ENCODE data around the gene TSPAN11. TPM values are rescaled to one million over a fixed set of nuclear protein-coding genes. Genes with fewer than 3 reads are reported as not detected.

TSPAN11 gene
- total and polyA plus RNA-seq, 10 donors = 0.26 to 4.1 (median 1.4) TPM

DNA sequence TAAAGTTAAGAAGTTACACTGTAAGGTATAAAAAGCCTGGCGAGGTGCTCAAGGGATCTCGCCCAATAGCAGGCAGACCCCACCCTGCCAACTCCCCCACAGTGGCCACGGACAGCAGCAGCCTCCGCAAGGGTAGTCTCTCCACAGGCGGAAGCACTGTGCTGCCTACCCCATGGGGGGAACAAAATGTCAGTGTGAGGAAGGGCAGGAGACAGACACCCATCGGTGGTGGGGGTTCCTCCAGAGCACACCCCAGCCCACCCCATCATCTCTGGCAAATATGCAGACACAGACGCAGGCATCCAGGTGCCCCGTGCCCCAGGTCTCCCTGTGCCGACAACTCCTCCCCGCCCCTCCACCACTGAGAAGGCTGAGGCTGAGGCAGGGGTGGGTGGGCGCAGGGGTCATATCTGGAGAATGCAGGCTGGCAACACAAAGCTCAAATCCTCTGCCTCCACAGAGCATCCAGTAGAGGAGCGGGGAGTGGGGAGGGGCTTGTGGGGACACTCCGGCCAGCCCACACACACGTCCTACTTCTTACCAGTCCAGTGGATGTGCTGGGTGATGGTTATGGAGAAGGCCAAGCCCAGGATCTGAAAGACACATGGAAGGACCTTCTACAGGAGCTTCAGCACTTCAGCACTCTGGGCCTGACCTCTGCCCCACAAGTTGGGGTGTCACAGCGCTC, 78.9 kb downstream of the TSPAN11 start:
- H3K27ac ChIP-seq = peak overlapping the region in 7 of 8 donors; percentile 41 to 85 (median 71)
- H3K4me1 ChIP-seq = peaks cover 0 to 29% (median 0%) of the 10 kb centered on the region in 6 donors
- H3K4me3 ChIP-seq = peak overlapping the region; percentile 12 to 66 (median 22)
- H3K9me3 ChIP-seq = no peaks in the 10 kb centered on the region
- WGBS, 5 donors = 75 to 90% (median 83%) methylated on average over 11 to 15 of the region's 15 CpGs
- intact Hi-C loops (cut with DNase I; ENCODE audit: low total_unique reads) = no loop called here
- H3K36me3 ChIP-seq = no peaks in the 10 kb centered on the region
- H3K27me3 ChIP-seq (replicated peaks in 1 of 7) = no peaks in the 10 kb centered on the region
- DNase-seq = peak; percentile 70
- no peak for TF ChIP-seq POLR2A (IDR thresholded peaks at IDR 0.05)
- TF ChIP-seq, protein P1, sequence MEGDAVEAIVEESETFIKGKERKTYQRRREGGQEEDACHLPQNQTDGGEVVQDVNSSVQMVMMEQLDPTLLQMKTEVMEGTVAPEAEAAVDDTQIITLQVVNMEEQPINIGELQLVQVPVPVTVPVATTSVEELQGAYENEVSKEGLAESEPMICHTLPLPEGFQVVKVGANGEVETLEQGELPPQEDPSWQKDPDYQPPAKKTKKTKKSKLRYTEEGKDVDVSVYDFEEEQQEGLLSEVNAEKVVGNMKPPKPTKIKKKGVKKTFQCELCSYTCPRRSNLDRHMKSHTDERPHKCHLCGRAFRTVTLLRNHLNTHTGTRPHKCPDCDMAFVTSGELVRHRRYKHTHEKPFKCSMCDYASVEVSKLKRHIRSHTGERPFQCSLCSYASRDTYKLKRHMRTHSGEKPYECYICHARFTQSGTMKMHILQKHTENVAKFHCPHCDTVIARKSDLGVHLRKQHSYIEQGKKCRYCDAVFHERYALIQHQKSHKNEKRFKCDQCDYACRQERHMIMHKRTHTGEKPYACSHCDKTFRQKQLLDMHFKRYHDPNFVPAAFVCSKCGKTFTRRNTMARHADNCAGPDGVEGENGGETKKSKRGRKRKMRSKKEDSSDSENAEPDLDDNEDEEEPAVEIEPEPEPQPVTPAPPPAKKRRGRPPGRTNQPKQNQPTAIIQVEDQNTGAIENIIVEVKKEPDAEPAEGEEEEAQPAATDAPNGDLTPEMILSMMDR (IDR thresholded peaks at IDR 0.05 in 8 of 11, conservative IDR thresholded peaks at IDR 0.05 in 3 of 11) = no peak
- TF ChIP-seq POLR2AphosphoS5 (IDR thresholded peaks at IDR 0.05) = no peak

DNA sequence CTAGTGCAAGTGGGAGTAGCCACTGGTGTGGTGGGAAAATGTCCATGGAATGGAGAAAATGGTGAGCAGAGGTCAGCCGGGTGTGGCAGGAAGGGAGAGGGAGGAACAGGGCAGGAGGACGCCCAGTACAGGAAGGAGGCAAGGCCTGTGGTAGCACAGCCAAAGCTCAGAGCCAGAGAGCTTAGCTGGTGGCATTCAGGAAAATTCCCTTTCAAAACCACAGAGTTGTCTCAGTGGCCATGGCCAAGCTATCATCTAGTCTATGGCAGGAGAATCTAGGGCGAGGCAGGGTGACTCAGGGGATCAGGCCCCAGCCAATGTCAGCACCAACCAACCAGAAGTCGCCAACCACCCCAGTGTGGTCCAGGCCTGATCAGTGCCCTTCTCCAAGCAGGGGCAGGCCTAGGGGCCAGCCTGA, 79.4 kb downstream of the TSPAN11 start:
- H3K36me3 ChIP-seq = no peaks in the 10 kb centered on the region
- peaks cover 0 to 29% (median 0%) of the 10 kb centered on the region in 6 donors for H3K4me1 ChIP-seq
- H3K27me3 ChIP-seq (replicated peaks in 1 of 7) = no peaks in the 10 kb centered on the region
- H3K27ac ChIP-seq = peak overlapping the region; percentile 36 to 85 (median 70)
- peak; percentile 79 for DNase-seq
- TF ChIP-seq POLR2A (IDR thresholded peaks at IDR 0.05) (no peak), POLR2AphosphoS5 (IDR thresholded peaks at IDR 0.05) (peak; percentile 10 to 79 (median 75))
- TF ChIP-seq, protein P1 (IDR thresholded peaks at IDR 0.05 in 8 of 11, conservative IDR thresholded peaks at IDR 0.05 in 3 of 11) = peak in 1 of 11 experiments; percentile 4
- 63 to 78% (median 65%) methylated on average over 3 to 4 of the region's 4 CpGs for WGBS, 5 donors
- intact Hi-C loops (cut with DNase I; ENCODE audit: low total_unique reads) = no loop called here
- H3K9me3 ChIP-seq = no peaks in the 10 kb centered on the region
- peak overlapping the region in 3 of 8 donors; percentile 37 to 66 (median 46) for H3K4me3 ChIP-seq

DNA sequence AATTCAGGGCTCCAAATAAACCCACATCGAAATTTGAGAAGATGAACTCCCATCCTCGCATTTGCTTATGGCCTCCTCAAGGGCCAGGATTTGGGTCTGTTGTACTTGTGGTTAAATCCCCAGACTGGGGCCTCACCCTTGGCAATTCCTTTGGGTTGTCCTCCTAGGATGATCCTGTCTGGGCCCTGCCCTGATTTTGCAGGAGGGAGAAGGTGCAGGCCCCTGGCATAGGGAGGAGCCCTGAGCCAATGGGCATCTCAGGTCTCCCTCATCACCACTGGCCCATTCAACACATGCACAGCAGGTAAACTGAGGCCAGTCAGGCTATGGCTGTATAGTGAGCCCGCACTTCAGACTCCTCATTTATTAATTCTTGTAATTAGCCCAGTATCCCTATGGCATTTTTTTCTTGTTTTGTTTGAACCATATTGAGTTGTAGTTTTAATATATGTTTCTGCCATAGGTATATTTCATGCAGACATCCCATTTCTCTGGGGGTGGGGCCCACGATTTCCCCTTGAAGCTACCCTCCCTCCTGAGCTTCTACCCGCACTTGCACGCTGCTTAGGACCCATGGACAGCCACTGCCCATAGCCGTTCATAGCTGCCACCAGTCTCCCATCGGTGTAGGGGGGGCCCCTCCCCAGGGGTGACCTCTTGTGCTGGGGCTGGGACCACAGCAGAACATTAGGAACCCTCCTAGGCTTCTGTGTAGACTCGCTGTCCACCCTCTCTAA, 80.0 kb downstream of the TSPAN11 start:
- peak; percentile 36 for DNase-seq
- peak overlapping the region; percentile 36 to 85 (median 70) for H3K27ac ChIP-seq
- TF ChIP-seq POLR2A (IDR thresholded peaks at IDR 0.05) (no peak), POLR2AphosphoS5 (IDR thresholded peaks at IDR 0.05) (no peak)
- TF ChIP-seq, protein P1 (IDR thresholded peaks at IDR 0.05 in 8 of 11, conservative IDR thresholded peaks at IDR 0.05 in 3 of 11) = no peak
- no peaks in the 10 kb centered on the region for H3K9me3 ChIP-seq
- intact Hi-C loops (cut with DNase I; ENCODE audit: low total_unique reads) = no loop called here
- H3K27me3 ChIP-seq (replicated peaks in 1 of 7) = no peaks in the 10 kb centered on the region
- no peaks in the 10 kb centered on the region for H3K36me3 ChIP-seq
- H3K4me1 ChIP-seq = peaks cover 0 to 29% (median 0%) of the 10 kb centered on the region in 6 donors
- 79 to 90% (median 89%) methylated on average over 9 of the region's 9 CpGs for WGBS, 5 donors
- no peak overlapping the region for H3K4me3 ChIP-seq

DNA sequence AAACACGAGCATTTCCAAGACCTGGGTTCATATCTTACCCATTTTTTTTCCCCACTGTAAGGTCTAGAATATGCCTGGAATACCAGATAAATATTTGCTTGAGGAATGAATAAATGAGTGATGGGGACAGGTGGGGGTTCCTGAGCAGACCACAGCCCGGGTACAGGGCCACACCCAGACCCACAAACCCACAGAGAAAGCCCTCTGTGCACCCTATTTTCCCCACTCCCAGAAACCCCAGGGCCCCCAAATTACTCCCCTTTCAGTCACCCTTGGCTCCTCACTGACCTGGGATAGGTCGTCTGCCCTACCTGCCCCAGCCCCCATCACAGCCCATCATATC, 80.6 kb downstream of the TSPAN11 start:
- H3K27ac ChIP-seq = peak overlapping the region in 5 of 8 donors; percentile 64 to 85 (median 74)
- no peaks in the 10 kb centered on the region for H3K27me3 ChIP-seq (replicated peaks in 1 of 7)
- no peak overlapping the region for H3K4me3 ChIP-seq
- no peaks in the 10 kb centered on the region for H3K9me3 ChIP-seq
- H3K36me3 ChIP-seq = no peaks in the 10 kb centered on the region
- H3K4me1 ChIP-seq = peaks cover 0 to 29% (median 0%) of the 10 kb centered on the region in 6 donors
- intact Hi-C loops (cut with DNase I; ENCODE audit: low total_unique reads) = no loop called here
- DNase-seq = peak; percentile 41
- 80 to 92% (median 84%) methylated on average over 3 of the region's 3 CpGs for WGBS, 5 donors
- TF ChIP-seq, protein P1 (IDR thresholded peaks at IDR 0.05 in 8 of 11, conservative IDR thresholded peaks at IDR 0.05 in 3 of 11) = no peak
- TF ChIP-seq POLR2AphosphoS5 (IDR thresholded peaks at IDR 0.05) = no peak
- no peak for TF ChIP-seq POLR2A (IDR thresholded peaks at IDR 0.05)

All from spleen (tissue), 11 donors.